PFSK-1 (cell line): Measurements from ENCODE around the gene MAP2K6.

Experiments
- FOXP2 ChIP-seq: optimal IDR thresholded peaks from 2 replicates; pipeline ENCODE3; 2011; ENCODE audit warnings: borderline replicate concordance, control low read depth, inconsistent platforms; ENCODE audit not compliant: insufficient read depth; ENCODE audit errors: extremely low read length, extremely low read depth
- POLR2AphosphoS5 ChIP-seq: IDR thresholded peaks from 2 replicates; pipeline ENCODE4 v1.6.1; 2012; ENCODE audit warnings: low read depth, mild to moderate bottlenecking, control low read depth, low read length, moderate library complexity

GRCh38 chr17:69588827-69589239 is 174.3 kb downstream of the MAP2K6 start:
- no peak for TF ChIP-seq FOXP2
- no peak for TF ChIP-seq POLR2AphosphoS5
